NCI-H2196 (cell line): ENCODE results near the gene RPL18A.

Experiments used
- DNase-seq: peaks from one replicate; lab custom pipeline; 2025; ENCODE audit not compliant: unreplicated experiment; lab: John Stamatoyannopoulos, UW

RPL18A gene

GRCh38 chr19:17859533-17860330 is at the start of gene RPL18A:
Gene RPL18A, plus strand, starts transcription at chr19:17859910. Its CDS starts 47 bp downstream, at chr19:17859957.
- DNase-seq, result peak; percentile 99

GRCh38 chr19:17811103-17811502 is 48.6 kb upstream of the RPL18A start:
- DNase-seq, result no peak

GRCh38 chr19:17811681-17812080 is 48.0 kb upstream of the RPL18A start:
- DNase-seq, result no peak

- no peak for DNase-seq
Measured at GRCh38 chr19:17812099-17812498, 47.6 kb upstream of the RPL18A start.

- DNase-seq, result no peak
Measured at GRCh38 chr19:17817668-17818363, 41.9 kb upstream of the RPL18A start.

GRCh38 chr19:17821190-17821589 is 38.5 kb upstream of the RPL18A start, which contains the start of gene INSL3:
Gene INSL3, minus strand, starts transcription at chr19:17821519. Its CDS starts 13 bp downstream, at chr19:17821506.
- DNase-seq, result no peak

- DNase-seq, result no peak
Measured at GRCh38 chr19:17824339-17824738, 35.4 kb upstream of the RPL18A start.

GRCh38 chr19:17826508-17827056 is 33.1 kb upstream of the RPL18A start:
- no peak for DNase-seq

GRCh38 chr19:17829855-17830566 is 29.7 kb upstream of the RPL18A start:
- peak; percentile 93 for DNase-seq

GRCh38 chr19:17830567-17831418 is 28.9 kb upstream of the RPL18A start:
- peak; percentile 95 for DNase-seq

- DNase-seq, result no peak
Measured at GRCh38 chr19:17831419-17831888, 28.3 kb upstream of the RPL18A start.

- DNase-seq, result no peak
Measured at GRCh38 chr19:17832443-17833208, 27.1 kb upstream of the RPL18A start.

- no peak for DNase-seq
Measured at GRCh38 chr19:17834350-17835181, 25.1 kb upstream of the RPL18A start.

GRCh38 chr19:17835182-17836006 is 24.3 kb upstream of the RPL18A start:
- DNase-seq, result no peak

GRCh38 chr19:17836530-17836929 is 23.2 kb upstream of the RPL18A start:
- no peak for DNase-seq

GRCh38 chr19:17837972-17838371 is 21.7 kb upstream of the RPL18A start:
- DNase-seq, result no peak

- no peak for DNase-seq
Measured at GRCh38 chr19:17840019-17840418, 19.7 kb upstream of the RPL18A start.

- DNase-seq, result no peak
Measured at GRCh38 chr19:17841371-17841809, 18.3 kb upstream of the RPL18A start.
